Measurements from ENCODE around the gene CENPN.

Gene CENPN

GRCh38 chr16:81035398-81035974, 28.5 kb downstream of the CENPN start, which contains the start of gene ATMIN:
Gene ATMIN, plus strand, starts transcription at chr16:81035842. Its CDS starts 29 bp downstream, at chr16:81035871.
- Histone ChIP-seq H3K27me3 (replicated peaks; ENCODE audit: insufficient read depth, low read length) (no peaks in the 10 kb centered on the region), H3K79me2 (ENCODE audit: low read length) (peaks cover 15% of the 10 kb centered on the region), H3K4me1 (ENCODE audit: low read length) (no peaks in the 10 kb centered on the region), H2AFZ (ENCODE audit: low read length) (0 out of 2 replicates have a peak within 1 kb of the TSS, but pooled peaks have one; percentile 30), H3K4me2 (ENCODE audit: low read depth, low read length) (peak within 1 kb of the TSS; percentile 82; the same call in 1 of the 2 replicates), H3K9ac (ENCODE audit: low read length) (peak within 1 kb of the TSS; percentile 35; the same call in 1 of the 2 replicates), H3K36me3 (replicated peaks; ENCODE audit: insufficient read depth, low read length) (no peaks in the 10 kb centered on the region), H3F3A (ENCODE audit: insufficient read depth, low read length) (no peaks in the 10 kb centered on the region), H3K9me2 (replicated peaks; ENCODE audit: insufficient read depth, low read length) (no peaks in the 10 kb centered on the region), H3K9me3 (replicated peaks; ENCODE audit: insufficient read depth, low read length) (no peaks in the 10 kb centered on the region), H4K20me1 (ENCODE audit: insufficient read depth, low read length) (no peaks in the 10 kb centered on the region), H3K27ac (ENCODE audit: low read length) (no peak within 1 kb of the TSS), H3K4me3 (ENCODE audit: low read length) (peak within 1 kb of the TSS; percentile 61)
- DNase-seq: peak; percentile 82
- TF ChIP-seq, protein P1, sequence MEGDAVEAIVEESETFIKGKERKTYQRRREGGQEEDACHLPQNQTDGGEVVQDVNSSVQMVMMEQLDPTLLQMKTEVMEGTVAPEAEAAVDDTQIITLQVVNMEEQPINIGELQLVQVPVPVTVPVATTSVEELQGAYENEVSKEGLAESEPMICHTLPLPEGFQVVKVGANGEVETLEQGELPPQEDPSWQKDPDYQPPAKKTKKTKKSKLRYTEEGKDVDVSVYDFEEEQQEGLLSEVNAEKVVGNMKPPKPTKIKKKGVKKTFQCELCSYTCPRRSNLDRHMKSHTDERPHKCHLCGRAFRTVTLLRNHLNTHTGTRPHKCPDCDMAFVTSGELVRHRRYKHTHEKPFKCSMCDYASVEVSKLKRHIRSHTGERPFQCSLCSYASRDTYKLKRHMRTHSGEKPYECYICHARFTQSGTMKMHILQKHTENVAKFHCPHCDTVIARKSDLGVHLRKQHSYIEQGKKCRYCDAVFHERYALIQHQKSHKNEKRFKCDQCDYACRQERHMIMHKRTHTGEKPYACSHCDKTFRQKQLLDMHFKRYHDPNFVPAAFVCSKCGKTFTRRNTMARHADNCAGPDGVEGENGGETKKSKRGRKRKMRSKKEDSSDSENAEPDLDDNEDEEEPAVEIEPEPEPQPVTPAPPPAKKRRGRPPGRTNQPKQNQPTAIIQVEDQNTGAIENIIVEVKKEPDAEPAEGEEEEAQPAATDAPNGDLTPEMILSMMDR (IDR thresholded peaks at IDR 0.05; ENCODE audit: low read length): peak; percentile 72
- TF ChIP-seq EZH2phosphoT487 (IDR thresholded peaks at IDR 0.05; ENCODE audit: low read length) (no peak), EZH2 (optimal IDR thresholded peaks at IDR 0.05; ENCODE audit: low read depth, low read length) (no peak)

- Histone ChIP-seq H2AFZ (ENCODE audit: low read length) (0 out of 2 replicates have a peak overlapping the region, but pooled peaks have one; percentile 30), H3K4me1 (ENCODE audit: low read length) (no peaks in the 10 kb centered on the region), H3K36me3 (replicated peaks; ENCODE audit: insufficient read depth, low read length) (no peaks in the 10 kb centered on the region), H3K9me2 (replicated peaks; ENCODE audit: insufficient read depth, low read length) (no peaks in the 10 kb centered on the region), H3K9me3 (replicated peaks; ENCODE audit: insufficient read depth, low read length) (no peaks in the 10 kb centered on the region), H3K79me2 (ENCODE audit: low read length) (peaks cover 15% of the 10 kb centered on the region), H3K9ac (ENCODE audit: low read length) (peak overlapping the region; percentile 35; the same call in 1 of the 2 replicates), H3K27me3 (replicated peaks; ENCODE audit: insufficient read depth, low read length) (no peaks in the 10 kb centered on the region), H3K4me2 (ENCODE audit: low read depth, low read length) (peak overlapping the region; percentile 82; the same call in 1 of the 2 replicates), H3F3A (ENCODE audit: insufficient read depth, low read length) (no peaks in the 10 kb centered on the region), H3K4me3 (ENCODE audit: low read length) (peak overlapping the region; percentile 61), H4K20me1 (ENCODE audit: insufficient read depth, low read length) (no peaks in the 10 kb centered on the region), H3K27ac (ENCODE audit: low read length) (no peak overlapping the region)
- TF ChIP-seq EZH2phosphoT487 (IDR thresholded peaks at IDR 0.05; ENCODE audit: low read length) (no peak), EZH2 (optimal IDR thresholded peaks at IDR 0.05; ENCODE audit: low read depth, low read length) (no peak)
- TF ChIP-seq, protein P1 (IDR thresholded peaks at IDR 0.05; ENCODE audit: low read length): no peak
- peak; percentile 39 for DNase-seq
Observed at GRCh38 chr16:81035975-81036750, 29.1 kb downstream of the CENPN start.

- no peaks in the 10 kb centered on the region for H4K20me1 ChIP-seq (ENCODE audit: insufficient read depth, low read length)
- H3K4me1 ChIP-seq (ENCODE audit: low read length): no peaks in the 10 kb centered on the region
- no peaks in the 10 kb centered on the region for H3K27me3 ChIP-seq (replicated peaks; ENCODE audit: insufficient read depth, low read length)
- H3K9me2 ChIP-seq (replicated peaks; ENCODE audit: insufficient read depth, low read length): no peaks in the 10 kb centered on the region
- peak overlapping the region; percentile 61 for H3K4me3 ChIP-seq (ENCODE audit: low read length)
- peaks cover 15% of the 10 kb centered on the region for H3K79me2 ChIP-seq (ENCODE audit: low read length)
- H2AFZ ChIP-seq (ENCODE audit: low read length): 0 out of 2 replicates have a peak overlapping the region, but pooled peaks have one; percentile 30
- no peak for DNase-seq
- H3K36me3 ChIP-seq (replicated peaks; ENCODE audit: insufficient read depth, low read length): no peaks in the 10 kb centered on the region
- TF ChIP-seq EZH2phosphoT487 (IDR thresholded peaks at IDR 0.05; ENCODE audit: low read length): no peak
- no peak for TF ChIP-seq EZH2 (optimal IDR thresholded peaks at IDR 0.05; ENCODE audit: low read depth, low read length)
- TF ChIP-seq, protein P1 (IDR thresholded peaks at IDR 0.05; ENCODE audit: low read length): no peak
- no peaks in the 10 kb centered on the region for H3F3A ChIP-seq (ENCODE audit: insufficient read depth, low read length)
- peak overlapping the region; percentile 35; the same call in 1 of the 2 replicates for H3K9ac ChIP-seq (ENCODE audit: low read length)
- H3K27ac ChIP-seq (ENCODE audit: low read length): no peak overlapping the region
- H3K4me2 ChIP-seq (ENCODE audit: low read depth, low read length): peak overlapping the region; percentile 82; the same call in 1 of the 2 replicates
- no peaks in the 10 kb centered on the region for H3K9me3 ChIP-seq (replicated peaks; ENCODE audit: insufficient read depth, low read length)
Observed at GRCh38 chr16:81036751-81037350, 29.8 kb downstream of the CENPN start.
